GM18520 (cell line): Measurements from ENCODE around the gene KIFC1.

ENCODE experiments used
- ATAC-seq: cut with Tn5 transposase; IDR thresholded peaks from one replicate; pipeline ENCODE4 v1.9.1; 2021; ENCODE audit not compliant: unreplicated experiment

The KIFC1 gene

DNA sequence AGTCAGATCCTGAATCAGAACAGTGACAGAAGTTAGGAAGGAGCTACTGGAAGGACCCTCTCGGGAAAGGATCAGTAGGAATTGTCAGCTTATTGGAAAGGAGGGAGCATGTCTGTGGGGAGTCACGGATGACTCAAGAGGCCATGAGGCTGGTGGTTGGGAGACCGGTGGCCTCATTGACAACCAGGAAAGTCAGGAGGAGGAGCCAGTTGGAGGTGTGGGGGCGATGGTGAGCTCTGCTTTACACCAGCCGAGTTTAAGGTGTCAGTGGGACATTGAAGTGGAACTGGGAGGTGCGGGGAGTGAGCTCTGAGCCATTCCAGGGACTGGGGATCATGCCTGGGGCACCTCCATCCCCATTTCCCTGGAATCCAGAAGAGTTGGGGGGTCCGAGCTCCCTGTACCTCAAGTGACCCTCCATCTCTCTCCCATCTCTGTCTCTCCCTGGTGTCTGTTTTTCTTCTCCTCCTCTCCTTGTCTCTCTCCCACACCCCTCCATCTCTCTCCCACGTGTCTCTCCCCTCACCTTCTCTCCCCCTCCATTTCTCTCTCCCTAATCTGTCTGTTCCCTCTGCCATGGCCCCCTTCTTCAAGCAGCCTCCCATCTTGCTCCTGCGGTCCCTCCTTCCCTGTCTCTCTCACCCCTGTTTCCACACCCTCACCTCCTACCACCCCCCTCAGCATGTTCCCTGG is 48.5 kb downstream of the KIFC1 start:
- ATAC-seq, result no peak

DNA sequence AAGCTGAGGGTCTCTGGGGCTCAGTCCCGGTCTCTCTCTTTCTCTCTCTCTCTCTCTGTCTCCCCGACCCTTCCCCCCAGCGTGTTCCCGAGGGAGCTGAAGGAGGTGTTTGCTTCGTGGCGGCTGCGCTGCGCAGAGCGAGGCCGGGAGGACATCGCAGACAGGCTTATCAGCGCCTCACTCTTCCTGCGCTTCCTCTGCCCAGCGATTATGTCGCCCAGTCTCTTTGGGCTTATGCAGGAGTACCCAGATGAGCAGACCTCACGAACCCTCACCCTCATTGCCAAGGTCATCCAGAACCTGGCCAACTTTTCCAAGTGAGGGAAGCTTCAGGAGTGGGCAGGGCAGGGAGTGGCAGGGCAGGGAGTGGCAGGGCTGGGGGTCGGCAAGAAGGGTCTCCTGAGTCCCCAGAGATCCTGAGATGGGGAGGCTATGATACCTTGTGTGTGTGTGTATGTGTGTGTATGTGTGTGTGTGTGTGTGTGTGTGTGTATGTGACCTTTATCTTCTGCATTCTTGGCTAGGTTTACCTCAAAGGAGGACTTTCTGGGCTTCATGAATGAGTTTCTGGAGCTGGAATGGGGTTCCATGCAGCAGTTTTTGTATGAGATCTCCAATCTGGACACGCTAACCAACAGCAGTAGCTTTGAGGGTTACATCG is 49.2 kb downstream of the KIFC1 start:
- no peak for ATAC-seq

GRCh38 chr6:33441457-33441856 is 49.8 kb downstream of the KIFC1 start:
- ATAC-seq, result no peak

DNA sequence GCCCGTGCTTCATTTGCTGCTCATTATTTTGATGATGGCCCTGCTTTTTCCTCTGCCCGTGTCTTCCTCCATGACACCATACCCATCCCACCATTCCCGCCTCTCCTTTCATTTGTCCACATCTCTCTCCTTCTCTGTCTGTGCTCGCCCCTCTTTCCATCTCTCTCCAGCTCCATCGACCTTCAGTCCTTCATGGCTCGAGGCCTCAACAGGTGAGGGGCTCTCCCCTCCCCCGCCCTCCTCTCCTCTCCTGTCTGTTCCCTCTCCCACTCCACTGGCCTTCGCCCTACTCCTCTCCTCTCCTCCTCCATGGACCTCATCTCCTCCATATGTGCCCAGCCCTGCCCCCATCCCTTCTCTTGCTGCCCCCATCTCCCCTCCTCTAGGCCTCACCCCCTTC is 50.7 kb downstream of the KIFC1 start:
- no peak for ATAC-seq

DNA sequence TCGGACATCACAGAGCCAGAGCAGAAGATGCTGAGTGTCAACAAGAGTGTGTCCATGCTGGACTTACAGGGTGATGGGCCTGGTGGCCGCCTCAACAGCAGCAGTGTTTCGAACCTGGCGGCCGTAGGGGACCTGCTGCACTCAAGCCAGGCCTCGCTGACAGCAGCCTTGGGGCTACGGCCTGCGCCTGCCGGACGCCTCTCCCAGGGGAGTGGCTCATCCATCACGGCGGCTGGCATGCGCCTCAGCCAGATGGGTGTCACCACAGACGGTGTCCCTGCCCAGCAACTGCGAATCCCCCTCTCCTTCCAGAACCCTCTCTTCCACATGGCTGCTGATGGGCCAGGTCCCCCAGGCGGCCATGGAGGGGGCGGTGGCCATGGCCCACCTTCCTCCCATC is 51.4 kb downstream of the KIFC1 start:
- no peak for ATAC-seq

DNA sequence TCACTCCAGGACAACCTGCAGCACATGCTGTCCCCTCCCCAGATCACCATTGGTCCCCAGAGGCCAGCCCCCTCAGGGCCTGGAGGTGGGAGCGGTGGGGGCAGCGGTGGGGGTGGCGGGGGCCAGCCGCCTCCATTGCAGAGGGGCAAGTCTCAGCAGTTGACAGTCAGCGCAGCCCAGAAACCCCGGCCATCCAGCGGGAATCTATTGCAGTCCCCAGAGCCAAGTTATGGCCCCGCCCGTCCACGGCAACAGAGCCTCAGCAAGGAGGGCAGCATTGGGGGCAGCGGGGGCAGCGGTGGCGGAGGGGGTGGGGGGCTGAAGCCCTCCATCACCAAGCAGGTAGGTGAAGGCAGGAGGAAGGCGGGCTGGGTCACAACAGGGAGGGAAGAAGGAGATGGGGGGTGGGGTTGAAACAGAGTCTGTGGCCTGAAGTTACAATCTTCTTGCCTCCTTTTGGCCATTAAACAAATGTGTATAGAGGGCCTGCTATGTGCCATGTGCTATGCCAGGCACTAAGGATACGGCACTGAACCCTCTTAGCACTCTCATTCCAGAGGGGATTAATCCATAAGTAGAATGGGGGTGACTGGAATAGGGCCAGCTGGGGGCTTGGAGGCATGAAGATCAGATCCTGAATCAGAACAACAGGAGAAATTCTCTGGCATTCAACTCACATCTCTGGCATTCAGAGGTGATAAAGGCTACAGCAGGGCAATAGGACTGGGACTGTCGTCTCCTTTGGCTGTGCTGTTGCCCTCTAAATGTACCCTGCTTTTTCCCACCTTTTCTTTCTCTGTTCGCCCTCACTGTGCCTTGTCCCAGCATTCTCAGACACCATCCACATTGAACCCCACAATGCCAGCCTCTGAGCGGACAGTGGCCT is 52.2 kb downstream of the KIFC1 start:
- no peak for ATAC-seq

DNA sequence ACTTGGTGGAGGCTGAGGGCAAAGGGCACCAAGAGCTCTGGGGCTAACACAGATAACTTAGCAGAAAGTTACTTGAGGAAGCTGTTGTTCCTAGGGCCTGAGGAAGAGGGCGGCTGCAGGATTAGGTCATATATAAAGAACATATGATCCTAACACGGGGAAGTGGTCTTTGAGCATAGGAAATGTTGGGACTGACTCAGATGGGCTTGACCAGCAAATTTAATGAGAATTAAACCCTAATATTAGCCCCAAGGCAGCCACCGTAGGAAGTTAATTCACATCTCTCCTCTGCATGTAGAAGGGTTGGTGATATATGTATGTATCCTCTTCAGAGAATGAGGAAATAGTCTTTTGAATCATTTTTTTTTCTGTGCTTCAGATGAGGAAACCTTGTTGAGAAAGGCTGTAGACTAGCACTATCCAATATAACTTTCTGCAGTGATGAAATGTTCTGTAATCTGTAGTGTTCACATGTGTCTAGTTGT is 53.5 kb downstream of the KIFC1 start:
- no peak for ATAC-seq

DNA sequence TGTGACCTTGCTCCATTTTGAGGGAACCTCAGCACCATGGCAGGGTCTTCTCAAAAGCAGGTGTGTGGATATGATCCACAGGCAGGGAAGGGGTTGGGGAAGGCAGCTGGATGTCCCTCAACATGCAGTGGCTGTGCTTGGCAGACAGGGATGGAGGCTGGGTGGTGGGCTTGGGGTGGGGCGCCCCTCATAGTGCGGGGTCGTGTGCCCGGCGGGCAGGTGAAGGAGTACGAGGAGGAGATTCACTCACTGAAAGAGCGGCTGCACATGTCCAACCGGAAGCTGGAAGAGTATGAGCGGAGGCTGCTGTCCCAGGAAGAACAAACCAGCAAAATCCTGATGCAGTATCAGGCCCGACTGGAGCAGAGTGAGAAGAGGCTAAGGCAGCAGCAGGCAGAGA is 54.7 kb downstream of the KIFC1 start:
- ATAC-seq, result no peak

DNA sequence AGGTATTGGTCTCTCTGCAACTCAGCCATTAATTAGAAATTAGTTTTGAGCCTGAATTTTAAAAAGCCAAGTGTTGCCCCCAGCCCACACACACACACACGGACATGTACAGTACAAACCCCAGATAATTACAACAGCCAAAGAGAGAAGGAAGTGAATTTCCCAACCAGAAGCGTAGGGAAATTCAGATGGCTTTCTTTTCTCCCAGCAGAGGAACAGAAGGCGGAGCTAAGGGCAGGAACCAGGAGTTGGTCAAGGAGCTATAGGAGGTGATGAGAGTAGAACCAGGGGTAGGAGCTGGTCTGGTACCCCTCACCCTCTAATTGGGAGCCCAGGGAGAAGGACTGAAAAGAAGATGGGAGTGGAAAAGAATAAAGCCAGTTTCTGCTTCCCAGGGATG is 58.8 kb downstream of the KIFC1 start:
- no peak for ATAC-seq

DNA sequence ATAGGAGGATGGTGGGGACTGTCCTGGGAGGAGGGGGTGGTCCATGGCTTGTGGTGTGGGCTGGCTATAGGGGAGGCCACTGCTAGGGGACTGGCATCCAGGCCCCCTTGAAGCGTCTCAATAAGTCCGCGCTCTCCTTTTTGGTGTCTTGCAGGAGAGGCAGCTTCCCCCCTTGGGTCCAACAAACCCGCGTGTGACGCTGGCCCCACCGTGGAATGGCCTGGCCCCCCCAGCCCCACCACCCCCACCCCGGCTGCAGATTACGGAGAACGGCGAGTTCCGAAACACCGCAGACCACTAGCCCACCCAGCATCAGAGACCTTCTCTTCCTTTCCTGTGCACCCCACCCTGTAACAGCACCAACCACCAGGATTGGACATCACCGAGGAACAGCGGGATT is 60.0 kb downstream of the KIFC1 start:
- ATAC-seq, result no peak

GRCh38 chr6:33452496-33452895 is 60.9 kb downstream of the KIFC1 start:
- no peak for ATAC-seq

- ATAC-seq, result no peak
Measured at GRCh38 chr6:33453393-33454008, 61.9 kb downstream of the KIFC1 start.

- peak; percentile 100 for ATAC-seq
Measured at GRCh38 chr6:33454009-33454946, 62.7 kb downstream of the KIFC1 start, which contains the start of gene ZBTB9. Gene ZBTB9 (plus strand): TSS chr6:33454576. CDS start chr6:33455101, 525 bp downstream.

GRCh38 chr6:33455051-33455450 is 63.4 kb downstream of the KIFC1 start:
- no peak for ATAC-seq

DNA sequence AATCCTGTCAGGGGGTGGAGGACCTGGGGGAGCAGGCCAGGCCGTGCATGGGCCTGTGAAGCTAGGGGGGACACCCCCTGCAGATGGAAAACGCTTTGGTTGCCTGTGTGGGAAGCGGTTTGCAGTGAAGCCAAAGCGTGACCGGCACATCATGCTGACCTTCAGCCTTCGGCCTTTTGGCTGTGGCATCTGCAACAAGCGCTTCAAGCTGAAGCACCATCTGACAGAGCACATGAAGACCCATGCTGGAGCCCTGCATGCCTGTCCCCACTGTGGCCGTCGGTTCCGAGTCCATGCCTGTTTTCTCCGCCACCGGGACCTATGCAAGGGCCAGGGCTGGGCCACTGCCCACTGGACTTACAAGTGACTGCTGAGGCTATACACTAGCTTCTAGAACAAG is 64.5 kb downstream of the KIFC1 start:
- ATAC-seq, result no peak

- ATAC-seq, result no peak
Measured at GRCh38 chr6:33458676-33459075, 67.1 kb downstream of the KIFC1 start.

DNA sequence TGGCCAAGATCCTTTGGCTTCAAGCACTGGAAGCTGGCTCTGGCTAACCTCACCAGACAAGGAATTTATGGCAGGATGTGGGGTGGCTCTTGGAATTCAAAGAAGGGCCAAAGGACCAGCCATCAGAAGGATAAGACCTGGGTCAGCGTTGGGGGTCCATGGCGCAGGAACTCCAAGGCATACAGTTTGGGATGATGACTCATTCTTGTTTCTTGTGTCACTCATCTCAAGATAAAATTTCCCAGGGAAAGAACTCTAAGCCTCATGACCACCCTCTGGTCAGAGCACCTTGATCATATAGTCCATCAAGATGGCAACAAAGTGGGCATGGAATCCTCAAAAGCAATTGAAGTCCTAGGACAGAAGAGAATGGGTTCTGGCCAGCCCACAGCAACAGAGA is 67.6 kb downstream of the KIFC1 start:
- ATAC-seq, result no peak
